ENCODE results near the gene EMCN.

Gene EMCN

DNA sequence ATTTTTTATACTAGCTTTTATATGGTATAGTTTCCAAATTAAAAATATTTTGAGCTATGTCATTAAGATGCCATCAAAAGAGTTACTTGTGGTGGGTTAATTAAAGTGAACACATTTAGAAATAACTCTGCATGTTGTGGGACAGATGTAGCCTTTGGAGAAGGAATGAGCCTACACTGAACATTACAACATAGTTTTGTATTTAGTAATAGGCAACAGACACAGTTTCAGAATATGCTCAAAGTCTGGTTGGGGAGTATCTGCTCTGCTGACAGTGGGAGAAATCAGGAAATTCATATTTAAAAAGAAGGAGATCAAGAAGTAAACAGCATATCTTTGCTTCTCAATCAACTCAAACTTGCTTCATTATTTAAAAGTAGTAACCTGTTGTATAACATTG lies 23.7 kb downstream of the EMCN start:
- Histone ChIP-seq H3K4me3 (no peak overlapping the region), H3K27ac (no peak overlapping the region)
- TF ChIP-seq CTCF (IDR thresholded peaks at IDR 0.05): no peak
- DNase-seq (ENCODE audit: low spot score): no peak

GRCh38 chr4:100493756-100494155 lies 24.1 kb downstream of the EMCN start:
- TF ChIP-seq CTCF (IDR thresholded peaks at IDR 0.05): no peak
- Histone ChIP-seq H3K4me3 (no peak overlapping the region), H3K27ac (no peak overlapping the region)
- no peak for DNase-seq (ENCODE audit: low spot score)

- Histone ChIP-seq H3K27ac (no peak overlapping the region), H3K4me3 (no peak overlapping the region)
- no peak for TF ChIP-seq CTCF (IDR thresholded peaks at IDR 0.05)
- DNase-seq (ENCODE audit: low spot score): no peak
Measured at GRCh38 chr4:100492129-100492528, 25.7 kb downstream of the EMCN start.

DNA sequence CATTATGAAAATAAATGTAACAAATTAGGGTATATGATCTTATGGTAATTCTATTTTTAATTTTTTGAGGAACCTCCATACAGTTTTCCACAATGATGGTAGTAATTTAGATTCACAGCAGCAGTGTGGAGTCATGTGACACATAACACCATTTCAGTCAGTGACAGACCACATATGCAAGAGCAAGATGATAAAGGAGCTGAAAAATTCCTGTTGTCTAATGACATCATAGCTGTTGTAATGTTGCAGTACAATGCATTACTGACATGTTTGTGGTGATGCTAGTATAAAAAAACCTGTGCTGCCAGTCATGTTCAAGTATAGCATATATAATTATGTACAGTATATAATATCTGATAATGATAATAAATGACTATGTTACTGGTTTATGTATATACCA lies 28.5 kb downstream of the EMCN start:
- no peak overlapping the region for H3K4me3 ChIP-seq
- H3K27ac ChIP-seq: no peak overlapping the region
- TF ChIP-seq CTCF (IDR thresholded peaks at IDR 0.05): no peak
- no peak for DNase-seq (ENCODE audit: low spot score)

DNA sequence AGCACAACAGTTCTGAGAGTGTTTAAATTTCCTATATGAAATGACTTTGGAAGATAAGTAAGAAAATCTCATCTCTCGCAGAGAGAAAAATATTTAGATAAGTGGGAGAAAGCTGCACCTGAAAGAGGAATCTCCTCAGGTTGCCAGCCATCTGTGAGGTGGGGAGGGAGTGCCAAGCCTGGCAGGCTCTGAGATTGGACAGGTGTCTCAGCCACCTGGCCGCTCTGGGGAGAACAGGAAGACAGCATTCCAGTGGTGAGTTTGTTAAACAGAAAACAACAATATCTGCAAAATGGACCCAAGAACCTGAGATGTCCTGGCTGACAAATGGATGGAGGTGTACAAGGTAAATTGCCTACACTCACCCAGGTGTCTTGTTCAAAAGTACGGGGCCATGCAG lies 31.3 kb downstream of the EMCN start:
- DNase-seq (ENCODE audit: low spot score): no peak
- TF ChIP-seq CTCF (IDR thresholded peaks at IDR 0.05): no peak
- Histone ChIP-seq H3K4me3 (no peak overlapping the region), H3K27ac (no peak overlapping the region)

- Histone ChIP-seq H3K27ac (no peak overlapping the region), H3K4me3 (no peak overlapping the region)
- no peak for DNase-seq (ENCODE audit: low spot score)
- TF ChIP-seq CTCF (IDR thresholded peaks at IDR 0.05): no peak
Measured at GRCh38 chr4:100483796-100484195, 34.0 kb downstream of the EMCN start.

DNA sequence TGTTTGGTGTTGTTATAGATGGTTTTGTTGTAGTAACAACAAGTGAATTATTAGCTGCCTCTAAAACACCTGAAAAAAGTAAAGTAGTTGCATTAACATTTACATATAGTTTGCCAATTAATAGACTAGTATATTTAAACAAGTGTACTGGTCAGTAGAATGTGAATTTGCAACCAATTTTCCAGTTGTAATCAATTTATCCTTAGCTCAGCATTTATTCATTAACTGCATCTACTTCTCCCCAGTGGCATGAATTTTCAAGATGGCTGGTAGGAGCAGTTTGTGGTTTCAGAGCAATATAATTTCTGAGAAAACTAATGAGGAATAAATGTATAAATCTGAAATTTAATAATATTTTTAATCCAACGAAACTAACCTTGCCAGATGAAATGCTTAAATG lies 37.9 kb downstream of the EMCN start:
- Histone ChIP-seq H3K27ac (no peak overlapping the region), H3K4me3 (no peak overlapping the region)
- no peak for TF ChIP-seq CTCF (IDR thresholded peaks at IDR 0.05)
- no peak for DNase-seq (ENCODE audit: low spot score)
